Nucleus accumbens (tissue), 56 donors: ENCODE data around the gene MLPH.

ENCODE experiments used
- DNase-seq, 56 donors: peaks; one replicate each; lab custom pipeline; 2025; lab: John Stamatoyannopoulos, UW

MLPH gene

DNA sequence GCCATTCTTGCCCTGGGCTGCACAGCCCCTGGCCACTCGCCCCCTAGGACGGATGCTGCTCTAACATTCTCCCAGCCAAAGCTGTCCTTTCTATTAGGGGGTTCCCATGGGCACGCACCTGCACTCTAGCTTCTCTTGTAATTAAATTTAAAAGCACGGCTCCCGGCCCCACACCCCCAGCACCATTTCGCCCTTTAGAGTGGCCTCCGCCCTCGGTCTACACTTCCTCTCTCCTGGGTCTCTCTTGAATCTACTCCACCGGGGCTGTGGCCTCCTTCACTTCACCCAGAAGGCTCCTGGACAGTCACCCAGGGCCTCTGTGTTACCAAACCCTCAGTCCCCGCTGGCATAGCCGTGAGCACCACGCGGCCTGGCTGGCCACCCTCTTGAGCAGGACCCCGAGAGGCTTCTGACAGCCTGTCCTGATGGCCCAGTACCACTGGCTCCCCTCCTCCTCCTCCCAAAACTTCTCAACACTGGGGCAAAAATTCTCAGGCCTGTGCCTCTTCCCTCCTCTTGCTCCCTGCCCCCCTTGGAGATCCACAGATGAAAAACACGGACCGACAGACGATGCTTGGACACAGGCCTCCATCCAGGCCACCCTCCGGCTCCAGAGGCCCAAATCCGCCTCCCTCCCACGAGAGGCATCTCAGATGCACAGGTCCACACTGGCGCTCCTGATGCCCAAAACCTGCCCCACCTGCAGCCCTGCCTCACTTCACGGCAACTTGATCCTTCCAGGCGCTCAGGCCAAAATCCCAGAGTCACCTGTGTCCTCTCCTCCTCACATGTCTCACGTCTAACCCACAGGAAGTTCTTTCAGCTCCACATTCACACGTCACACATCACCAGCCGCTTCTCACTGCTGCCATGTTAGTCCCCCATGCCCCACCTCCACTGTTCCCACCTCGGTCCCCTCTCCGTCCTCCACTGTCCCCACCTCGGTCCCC, 110.4 kb downstream of the MLPH start:
- DNase-seq = no peak

DNA sequence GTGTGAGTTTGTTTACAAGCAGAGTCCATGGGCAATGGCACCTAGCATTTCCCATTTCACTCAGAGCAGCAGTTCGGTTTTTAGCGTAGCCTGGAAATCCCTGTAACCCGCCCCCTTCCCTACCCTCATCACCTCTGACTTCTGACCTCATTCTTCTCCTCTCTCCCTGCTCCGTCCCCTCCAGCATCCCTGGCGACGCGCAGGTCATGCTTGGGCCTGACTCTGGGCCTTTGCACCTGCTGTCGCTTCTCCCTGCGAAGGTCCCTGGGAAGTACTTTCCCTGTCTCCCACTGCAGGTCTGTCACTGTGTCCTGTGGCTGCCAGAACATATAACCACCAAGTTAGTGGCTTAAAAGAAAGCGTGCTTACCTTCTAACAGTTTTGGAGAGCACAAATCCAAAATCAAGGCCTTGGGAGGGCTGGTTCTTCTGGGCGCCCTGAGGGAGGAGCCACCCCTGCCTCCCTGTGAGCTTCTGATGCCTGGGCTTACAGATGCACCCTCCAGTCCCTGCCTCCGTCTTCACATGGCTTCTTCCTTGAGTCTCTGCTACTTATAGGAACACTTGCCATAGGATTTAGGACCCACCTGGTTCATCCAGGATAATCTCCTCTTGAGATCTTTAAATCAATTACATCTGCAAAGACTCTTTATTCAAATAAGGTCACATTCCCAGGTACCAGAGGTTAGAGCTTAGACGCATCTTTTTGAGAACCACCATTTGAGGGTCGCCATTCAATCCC, 111.6 kb downstream of the MLPH start:
- DNase-seq = no peak

GRCh38 chr2:237599465-237600110, 112.5 kb downstream of the MLPH start:
- no peak for DNase-seq

- no peak for DNase-seq
Measured at GRCh38 chr2:237600205-237600846, 113.3 kb downstream of the MLPH start.

DNA sequence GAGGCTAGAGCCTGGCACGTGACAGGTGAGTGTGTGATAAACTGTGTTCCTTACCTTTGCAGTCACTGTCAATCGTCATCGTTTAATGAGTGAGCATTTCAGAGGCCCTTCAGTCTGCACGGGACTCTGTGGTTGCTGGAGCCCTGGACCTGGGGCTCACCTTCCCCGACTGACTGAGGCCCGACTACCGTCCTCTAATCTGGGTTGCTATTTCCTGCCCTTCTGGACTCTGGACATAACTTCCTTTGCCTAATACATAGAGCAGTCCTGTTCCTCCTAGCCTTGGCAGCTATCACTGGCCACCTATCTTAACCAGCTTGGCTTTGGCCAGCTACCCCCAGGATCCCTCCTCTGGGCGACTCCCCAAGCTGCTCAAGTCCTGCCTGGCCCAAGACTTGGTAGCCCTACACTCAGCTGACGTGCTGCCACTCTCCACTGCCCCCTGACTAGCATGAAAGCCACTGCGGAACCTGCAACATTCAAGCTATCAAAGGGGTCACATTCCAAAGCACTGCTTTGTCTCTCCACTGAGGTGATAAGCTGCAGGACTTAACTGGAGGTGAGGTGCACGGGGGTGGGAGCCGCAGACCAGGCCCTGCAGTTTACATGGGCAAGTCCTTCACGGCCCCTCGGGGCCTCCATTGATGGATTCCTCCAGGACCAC, 114.5 kb downstream of the MLPH start:
- no peak for DNase-seq

DNA sequence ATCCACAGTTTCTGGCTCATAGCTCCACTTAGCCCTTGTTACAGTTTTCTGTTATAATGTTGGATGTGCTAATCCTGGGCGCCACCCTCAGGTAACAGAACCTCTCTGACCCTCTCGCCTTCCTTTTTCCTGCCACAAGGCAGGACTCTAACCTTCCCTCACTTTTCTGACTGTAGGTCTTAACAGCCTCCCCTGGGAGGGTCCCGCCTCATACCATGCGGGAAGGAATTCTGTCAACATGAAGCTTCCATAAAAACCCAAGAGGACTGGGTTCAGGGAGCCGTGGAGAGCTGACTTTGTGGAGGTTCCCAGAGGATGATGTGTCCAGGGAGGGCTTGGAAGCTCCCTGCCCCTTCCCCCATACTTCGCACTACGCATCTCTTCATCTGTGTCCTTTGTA, 115.4 kb downstream of the MLPH start:
- DNase-seq = no peak

DNA sequence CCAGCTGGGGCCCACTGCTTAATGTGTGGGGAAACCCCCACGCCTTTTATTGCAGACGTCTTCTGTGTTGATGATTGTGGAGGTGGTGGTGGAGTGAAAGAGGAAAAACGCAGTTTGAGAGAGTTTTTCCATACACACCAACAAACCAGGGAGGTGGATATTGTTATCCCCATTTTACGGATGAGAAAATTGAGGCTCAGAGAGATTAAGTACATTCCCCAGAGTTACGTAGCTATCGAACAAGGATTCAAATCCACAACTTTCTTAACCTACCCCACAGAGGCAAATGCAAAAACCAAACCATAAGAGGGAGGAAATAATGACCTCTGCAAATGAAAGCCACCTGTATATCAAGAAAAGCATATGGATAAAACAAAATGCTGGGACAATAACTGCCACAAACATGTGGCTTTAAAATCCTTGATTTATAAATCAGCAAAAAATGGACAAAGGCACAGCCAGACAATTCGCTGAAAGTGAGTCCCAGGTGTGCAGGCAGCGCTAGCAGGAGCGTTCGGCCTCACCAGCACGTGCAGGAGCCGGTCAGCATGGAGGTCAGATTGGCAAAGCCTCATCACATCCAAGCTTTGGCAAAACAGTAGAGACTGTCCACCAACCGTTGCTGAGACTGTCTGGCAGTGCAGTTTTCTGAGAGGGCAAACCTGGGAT, 116.1 kb downstream of the MLPH start:
- no peak for DNase-seq

DNA sequence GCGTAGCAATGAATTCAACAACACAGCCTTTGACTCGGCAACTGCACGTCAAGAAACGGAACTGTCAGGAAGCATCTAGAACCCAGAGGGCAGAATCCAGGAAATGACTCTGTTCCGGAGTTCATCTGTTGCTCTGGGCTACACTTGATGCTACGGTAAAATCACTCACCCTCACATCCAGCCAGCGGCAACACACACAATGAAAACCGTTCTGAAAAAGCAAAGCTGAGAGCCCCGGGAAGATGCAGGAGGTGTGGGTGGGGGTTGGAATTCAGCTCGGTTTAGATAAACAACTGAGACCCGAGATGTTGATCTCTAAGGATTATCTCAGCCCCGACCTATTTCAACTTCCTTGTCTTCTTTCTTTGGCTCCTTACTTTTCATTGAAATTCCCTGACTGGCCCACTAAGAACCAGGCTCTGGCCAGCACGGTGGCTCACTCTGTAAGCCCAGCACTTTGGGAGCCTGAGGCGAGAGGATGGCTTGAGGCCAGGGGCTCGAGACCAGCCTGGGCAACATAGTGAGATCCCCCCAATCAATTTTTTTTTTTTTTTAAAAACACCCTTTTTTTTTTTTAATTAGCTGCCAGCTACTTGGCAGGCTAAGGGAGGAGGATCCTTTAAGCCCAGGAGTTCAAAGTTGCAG, 116.8 kb downstream of the MLPH start:
- DNase-seq = peak in 9 of 56 donors; percentile 14 to 35 (median 22)

DNA sequence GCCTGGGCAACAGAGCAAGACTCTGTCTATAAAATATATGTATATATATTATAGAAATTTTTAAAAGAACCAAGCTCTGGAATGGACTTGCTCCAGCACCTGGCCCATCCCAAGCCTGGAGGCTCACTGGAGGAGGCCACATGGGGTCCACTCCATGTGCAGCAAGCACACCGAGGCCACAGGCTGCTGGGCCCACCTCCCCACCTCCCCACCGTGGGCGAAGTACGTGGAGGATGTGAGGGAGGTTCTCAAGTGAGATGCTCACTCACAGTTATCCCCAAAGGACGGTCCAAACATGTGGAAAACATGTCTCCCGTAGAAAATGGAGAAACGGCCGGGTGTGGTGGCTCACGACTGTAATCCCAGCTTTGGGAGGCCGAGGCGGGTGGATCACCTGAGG, 117.3 kb downstream of the MLPH start:
- no peak for DNase-seq
